ENCODE measurements around the gene CCDC170. TPM values are rescaled to one million over a fixed set of nuclear protein-coding genes. Genes with fewer than 3 reads are reported as not detected.
A peak's percentile ranks its signal among the peaks of the same experiment; 100 is the strongest.

The CCDC170 gene
- total RNA-seq, 1 experiment from 2014 or later: not detected

- no peaks in the 10 kb centered on the region for H3K36me3 Mint-ChIP-seq (ENCODE audit: insufficient read depth, unreplicated experiment)
- no peak overlapping the region for H3K4me3 Mint-ChIP-seq (ENCODE audit: unreplicated experiment)
- no peaks in the 10 kb centered on the region for H3K4me1 Mint-ChIP-seq (ENCODE audit: insufficient read depth, unreplicated experiment)
- no TSS peak for BruUV-seq (replicated peaks)
- H3K9me3 Mint-ChIP-seq (ENCODE audit: unreplicated experiment): no peaks in the 10 kb centered on the region
- DNase-seq (ENCODE audit: unreplicated experiment): no peak
- no peak overlapping the region for H3K27ac Mint-ChIP-seq (ENCODE audit: low read depth, unreplicated experiment)
- intact Hi-C loops (cut with micrococcal nuclease): no loop called here
- TF ChIP-seq CTCF (IDR thresholded peaks at IDR 0.05; ENCODE audit: unreplicated experiment): no peak
- no peaks in the 10 kb centered on the region for H3K27me3 Mint-ChIP-seq (ENCODE audit: insufficient read depth, unreplicated experiment)
- ChIA-PET POLR2A (interaction anchor here (1.8 kb wide), 1 partner anchor 11 kb away, joined by 5 read pairs; no protein-coding TSS in a partner anchor), CTCF (no interaction called here)
These were observed 122.3 kb downstream of the CCDC170 start for GRCh38 chr6:151616091-151616513.

- POLR2A ChIA-PET: interaction anchor here (0.6 to 1.8 kb wide), 2 partner anchors 11 to 23 kb away, joined by 4 to 5 read pairs; no protein-coding TSS in a partner anchor
- intact Hi-C loops (cut with micrococcal nuclease): no loop called here
- Mint-ChIP-seq H3K27ac (ENCODE audit: low read depth, unreplicated experiment) (no peak overlapping the region), H3K4me3 (ENCODE audit: unreplicated experiment) (no peak overlapping the region), H3K27me3 (ENCODE audit: insufficient read depth, unreplicated experiment) (no peaks in the 10 kb centered on the region), H3K36me3 (ENCODE audit: insufficient read depth, unreplicated experiment) (no peaks in the 10 kb centered on the region), H3K4me1 (ENCODE audit: insufficient read depth, unreplicated experiment) (no peaks in the 10 kb centered on the region), H3K9me3 (ENCODE audit: unreplicated experiment) (no peaks in the 10 kb centered on the region)
- no TSS peak for BruUV-seq (replicated peaks)
- TF ChIP-seq CTCF (IDR thresholded peaks at IDR 0.05; ENCODE audit: unreplicated experiment): no peak
- DNase-seq (ENCODE audit: unreplicated experiment): no peak
- CTCF ChIA-PET: no interaction called here
These were observed 122.8 kb downstream of the CCDC170 start for GRCh38 chr6:151616600-151616999.

GRCh38 chr6:151617539-151617938, 123.7 kb downstream of the CCDC170 start:
- intact Hi-C loops (cut with micrococcal nuclease): no loop called here
- no TSS peak for BruUV-seq (replicated peaks)

GRCh38 chr6:151618717-151619116, 124.9 kb downstream of the CCDC170 start:
- no peak for TF ChIP-seq CTCF (IDR thresholded peaks at IDR 0.05; ENCODE audit: unreplicated experiment)
- CTCF ChIA-PET: interaction anchor here (0.7 kb wide), 1 partner anchor 8 kb away, joined by 3 read pairs; no protein-coding TSS in a partner anchor
- no peaks in the 10 kb centered on the region for H3K9me3 Mint-ChIP-seq (ENCODE audit: unreplicated experiment)
- no peak overlapping the region for H3K27ac Mint-ChIP-seq (ENCODE audit: low read depth, unreplicated experiment)
- H3K36me3 Mint-ChIP-seq (ENCODE audit: insufficient read depth, unreplicated experiment): no peaks in the 10 kb centered on the region
- POLR2A ChIA-PET: interaction anchor here (1.0 kb wide), 1 partner anchor 10 kb away, joined by 3 read pairs; no protein-coding TSS in a partner anchor
- H3K4me1 Mint-ChIP-seq (ENCODE audit: insufficient read depth, unreplicated experiment): no peaks in the 10 kb centered on the region
- no peak overlapping the region for H3K4me3 Mint-ChIP-seq (ENCODE audit: unreplicated experiment)
- intact Hi-C loops (cut with micrococcal nuclease): no loop called here
- no peaks in the 10 kb centered on the region for H3K27me3 Mint-ChIP-seq (ENCODE audit: insufficient read depth, unreplicated experiment)
- no TSS peak for BruUV-seq (replicated peaks)
- no peak for DNase-seq (ENCODE audit: unreplicated experiment)

More at GRCh38 chr6:151617539-151617938, 123.7 kb downstream of the CCDC170 start:
- Mint-ChIP-seq H3K27ac (ENCODE audit: low read depth, unreplicated experiment) (no peak overlapping the region), H3K9me3 (ENCODE audit: unreplicated experiment) (no peaks in the 10 kb centered on the region), H3K27me3 (ENCODE audit: insufficient read depth, unreplicated experiment) (no peaks in the 10 kb centered on the region), H3K36me3 (ENCODE audit: insufficient read depth, unreplicated experiment) (no peaks in the 10 kb centered on the region), H3K4me1 (ENCODE audit: insufficient read depth, unreplicated experiment) (no peaks in the 10 kb centered on the region), H3K4me3 (ENCODE audit: unreplicated experiment) (no peak overlapping the region)
- DNase-seq (ENCODE audit: unreplicated experiment): peak; percentile 31
- no peak for TF ChIP-seq CTCF (IDR thresholded peaks at IDR 0.05; ENCODE audit: unreplicated experiment)
- ChIA-PET CTCF (no interaction called here), POLR2A (no interaction called here)

All from MCF 10A (cell line).